Epithelial cell of esophagus (primary cell): Measurements from ENCODE around the gene TARDBP.
A peak's percentile ranks its signal among the peaks of the same experiment; 100 is the strongest.

Experiments used
- DNase-seq: peaks from one replicate; pipeline ENCODE4 v3.0.0; 2010; ENCODE audit warnings: low read depth
- H3K4me3 ChIP-seq: 2 replicates; pipeline ENCODE4 v1.5.1; 2011; ENCODE audit warnings: mild to moderate bottlenecking, low read length, control low read depth
- TF ChIP-seq, protein P1 (sequence below): IDR thresholded peaks from 2 replicates; pipeline ENCODE4 v1.5.1; 2011; ENCODE audit warnings: low read depth, mild to moderate bottlenecking, low read length, control low read depth, inconsistent platforms; ENCODE audit not compliant: insufficient read depth; ENCODE audit errors: missing control alignments

TARDBP gene

DNA sequence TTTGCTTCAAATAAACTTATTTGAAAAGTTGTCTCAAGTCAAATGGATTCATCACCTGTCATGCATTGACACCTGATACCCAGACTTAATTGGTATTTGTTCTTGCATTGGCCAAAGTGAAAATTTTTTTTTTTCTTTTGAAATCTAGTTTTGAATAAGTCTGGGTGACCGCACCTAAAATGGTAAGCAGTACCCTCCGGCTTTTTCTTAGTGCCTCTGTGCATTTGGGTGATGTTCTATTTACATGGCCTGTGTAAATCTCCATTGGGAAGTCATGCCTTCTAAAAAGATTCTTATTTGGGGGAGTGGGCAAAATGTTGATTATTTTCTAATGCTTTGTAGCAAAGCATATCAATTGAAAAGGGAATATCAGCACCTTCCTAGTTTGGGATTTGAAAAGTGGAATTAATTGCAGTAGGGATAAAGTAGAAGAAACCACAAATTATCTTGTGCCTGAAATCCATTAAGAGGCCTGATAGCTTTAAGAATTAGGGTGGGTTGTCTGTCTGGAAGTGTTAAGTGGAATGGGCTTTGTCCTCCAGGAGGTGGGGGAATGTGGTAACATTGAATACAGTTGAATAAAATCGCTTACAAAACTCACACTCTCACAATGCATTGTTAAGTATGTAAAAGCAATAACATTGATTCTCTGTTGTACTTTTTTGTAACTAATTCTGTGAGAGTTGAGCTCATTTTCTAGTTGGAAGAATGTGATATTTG, 11.9 kb downstream of the TARDBP start:
- TF ChIP-seq, protein P1, sequence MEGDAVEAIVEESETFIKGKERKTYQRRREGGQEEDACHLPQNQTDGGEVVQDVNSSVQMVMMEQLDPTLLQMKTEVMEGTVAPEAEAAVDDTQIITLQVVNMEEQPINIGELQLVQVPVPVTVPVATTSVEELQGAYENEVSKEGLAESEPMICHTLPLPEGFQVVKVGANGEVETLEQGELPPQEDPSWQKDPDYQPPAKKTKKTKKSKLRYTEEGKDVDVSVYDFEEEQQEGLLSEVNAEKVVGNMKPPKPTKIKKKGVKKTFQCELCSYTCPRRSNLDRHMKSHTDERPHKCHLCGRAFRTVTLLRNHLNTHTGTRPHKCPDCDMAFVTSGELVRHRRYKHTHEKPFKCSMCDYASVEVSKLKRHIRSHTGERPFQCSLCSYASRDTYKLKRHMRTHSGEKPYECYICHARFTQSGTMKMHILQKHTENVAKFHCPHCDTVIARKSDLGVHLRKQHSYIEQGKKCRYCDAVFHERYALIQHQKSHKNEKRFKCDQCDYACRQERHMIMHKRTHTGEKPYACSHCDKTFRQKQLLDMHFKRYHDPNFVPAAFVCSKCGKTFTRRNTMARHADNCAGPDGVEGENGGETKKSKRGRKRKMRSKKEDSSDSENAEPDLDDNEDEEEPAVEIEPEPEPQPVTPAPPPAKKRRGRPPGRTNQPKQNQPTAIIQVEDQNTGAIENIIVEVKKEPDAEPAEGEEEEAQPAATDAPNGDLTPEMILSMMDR, result no peak
- DNase-seq, result no peak
- no peak overlapping the region for H3K4me3 ChIP-seq

DNA sequence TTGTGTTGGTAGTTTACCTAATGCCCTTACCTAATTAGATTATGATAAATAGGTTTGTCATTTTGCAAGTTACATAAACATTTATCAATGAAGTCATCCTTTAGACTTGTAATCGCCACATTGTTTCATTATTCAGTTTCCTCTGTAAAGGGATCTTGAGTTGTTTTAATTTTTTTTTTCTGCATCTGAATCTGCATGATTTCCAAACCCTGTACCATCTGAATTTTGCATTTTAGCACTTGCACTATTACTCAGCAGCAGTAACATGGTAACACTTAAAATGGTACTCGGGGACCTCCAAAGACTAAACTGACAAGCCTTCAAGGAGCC, 12.4 kb downstream of the TARDBP start:
- TF ChIP-seq, protein P1, result no peak

DNA sequence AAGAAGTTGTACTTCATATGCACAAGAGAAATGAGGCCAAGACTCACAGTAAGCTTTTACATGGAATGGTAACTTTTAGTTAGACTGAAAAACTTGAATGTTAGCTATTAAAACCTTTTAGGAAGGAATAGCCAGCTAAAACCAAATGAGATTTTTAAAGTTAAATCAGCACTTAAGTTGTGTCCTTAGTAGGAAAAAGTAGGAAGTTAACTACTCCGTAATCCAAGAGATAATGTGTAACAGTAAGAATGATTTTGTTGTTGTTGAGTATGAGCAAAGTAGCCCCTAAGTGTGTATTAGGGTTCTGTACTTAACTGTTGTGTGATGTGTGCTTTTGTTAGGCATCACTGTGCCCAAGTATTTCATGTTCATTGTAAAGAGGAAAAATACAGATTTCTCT, 13.2 kb downstream of the TARDBP start:
- H3K4me3 ChIP-seq, result no peak overlapping the region
- DNase-seq, result no peak
- TF ChIP-seq, protein P1, result no peak

More for the DNA sequence above, 12.4 kb downstream of the TARDBP start:
- H3K4me3 ChIP-seq, result no peak overlapping the region
- peak; percentile 19 for DNase-seq

DNA sequence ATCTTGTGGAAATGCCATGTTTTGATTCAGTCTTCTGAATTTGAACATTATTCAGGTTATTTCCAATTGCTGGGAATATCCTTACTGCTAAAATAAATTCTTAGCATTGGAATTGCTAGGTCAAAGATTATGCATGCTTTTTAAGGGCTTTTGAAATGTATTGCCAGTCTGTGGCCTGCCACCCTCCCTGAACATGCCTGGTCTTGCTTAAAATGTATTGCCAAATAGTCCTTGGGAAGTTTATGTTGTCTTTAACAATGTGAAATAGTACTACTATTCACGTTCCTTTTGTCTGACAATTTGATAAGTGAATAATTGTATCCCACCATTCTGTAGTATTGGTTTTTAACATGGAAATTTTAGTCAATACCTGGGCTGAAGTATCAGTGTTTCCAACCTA, 13.6 kb downstream of the TARDBP start:
- peak; percentile 84 for DNase-seq
- TF ChIP-seq, protein P1, result no peak
- no peak overlapping the region for H3K4me3 ChIP-seq

DNA sequence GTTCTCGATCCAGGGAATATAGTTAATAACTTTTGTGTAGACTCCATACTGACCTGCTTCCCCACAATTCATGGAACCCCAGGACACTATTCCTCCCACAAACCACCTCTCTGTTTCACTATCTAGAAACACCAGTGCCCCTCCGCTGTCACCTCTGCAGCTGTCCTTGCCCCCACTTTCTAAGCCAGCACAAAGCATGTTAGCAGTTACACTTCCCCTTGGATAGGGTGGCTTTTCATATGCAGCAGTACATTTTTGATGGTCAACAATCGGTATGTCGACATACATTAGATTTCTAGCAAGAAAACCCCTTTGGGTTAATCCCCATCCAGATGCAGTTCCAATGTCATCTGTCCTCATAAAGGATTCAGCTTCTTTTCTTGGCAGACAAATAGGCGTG, 14.4 kb downstream of the TARDBP start:
- no peak for DNase-seq
- H3K4me3 ChIP-seq, result no peak overlapping the region
- TF ChIP-seq, protein P1, result no peak

DNA sequence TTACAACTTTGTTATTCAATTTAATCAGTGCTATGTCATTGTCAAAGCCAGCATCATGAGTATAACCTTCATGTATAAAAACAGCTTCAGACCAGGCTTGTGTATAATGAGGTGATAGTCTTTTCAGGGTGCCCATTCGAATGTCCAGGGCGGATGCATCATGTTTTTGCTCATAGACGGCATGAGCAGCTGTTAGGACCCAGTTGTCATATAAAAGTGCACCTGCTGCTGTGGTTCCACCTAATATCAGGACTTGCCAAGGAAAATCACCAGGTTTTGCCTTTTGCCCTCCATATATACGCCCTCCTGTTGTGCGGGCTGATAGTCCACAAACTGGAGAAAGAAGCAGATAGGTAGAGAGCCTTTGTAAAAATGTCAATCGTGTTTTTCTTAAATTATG, 14.9 kb downstream of the TARDBP start:
- no peak for DNase-seq
- no peak overlapping the region for H3K4me3 ChIP-seq
- TF ChIP-seq, protein P1, result no peak

DNA sequence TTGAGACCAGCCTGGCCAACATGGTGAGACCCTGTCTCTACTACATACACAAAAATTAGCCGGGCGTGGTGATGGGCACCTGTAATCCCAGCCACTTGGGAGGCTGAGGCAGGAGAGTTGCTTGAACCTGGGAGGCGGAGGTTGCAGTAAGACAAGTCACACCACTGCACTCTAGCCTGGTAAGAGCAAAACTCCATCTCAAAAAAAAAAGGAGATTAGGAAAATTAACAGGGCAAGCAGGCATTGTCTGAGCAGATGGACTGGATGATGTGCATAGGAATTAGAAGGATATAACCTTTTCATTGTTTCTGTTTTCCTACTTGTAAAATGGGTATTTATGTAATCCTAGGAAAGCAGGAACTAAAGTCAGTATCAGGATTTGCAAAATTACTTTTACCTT, 15.6 kb downstream of the TARDBP start:
- no peak for DNase-seq
- TF ChIP-seq, protein P1, result no peak
- no peak overlapping the region for H3K4me3 ChIP-seq
